HepG2 (cell line): Measurements from ENCODE around the gene UGT3A2. TPM values are rescaled to one million over a fixed set of nuclear protein-coding genes. Genes with fewer than 3 reads are reported as not detected.

Experiments
- ATAC-seq: fragments of 200-7000 bp; cut with Tn5 transposase; 3 replicates; pipeline ENCODE4 v1.9.1; 2020; ENCODE audit warnings: mild to moderate bottlenecking, moderate library complexity
- BruUV-seq: library from RNA; stranded (reverse); fragments of 400-500 nt; replicated peaks from 2 replicates; lab custom pipeline; 2021; lab: Mats Ljungman, UMichigan
- CTCF ChIA-PET: fragments of 300-600 bp; formaldehyde crosslinking; extraction: SDS; loops from one replicate; lab custom pipeline; 2021; ENCODE audit warnings: low total read pairs, inconsistent platforms, low intra/inter-chr PET ratio; lab: Yijun Ruan, JAX
- POLR2A ChIA-PET: fragments of 350-600 bp; sonication (Branson Sonifier 250); formaldehyde crosslinking; loops from one replicate; lab custom pipeline; 2020; ENCODE audit warnings: antibody characterized with exemption, inconsistent platforms; lab: Yijun Ruan, JAX
- DNase-seq: peaks from one replicate; pipeline ENCODE4 v3.0.0-alpha.2; 2015; ENCODE audit warnings: low spot score
- FAIRE-seq: peaks from 3 replicates; lab custom pipeline; 2011; peaks lifted over from hg19 to GRCh38; lab: Jason Lieb, UNC
- H2AFZ ChIP-seq: one replicate; pipeline ENCODE4 v1.6.1; 2011; ENCODE audit warnings: low read length, inconsistent platforms
- H3K27ac ChIP-seq: fragments of 300-600 bp; 3 replicates; pipeline ENCODE4 v1.8.0; 2011; ENCODE audit warnings: mixed run types, mild to moderate bottlenecking, mixed read lengths, low read length, inconsistent platforms; ENCODE audit not compliant: insufficient read depth; ENCODE audit errors: extremely low read length
- H3K27me3 ChIP-seq, 2 experiments: fragments of 200-600 bp in 1 of 2; 2 replicates in 1 of 2; 3 replicates in 1 of 2; pipeline versions ENCODE4 v1.6.0 to v1.8.0; 2011; ENCODE audit warnings: low read length in 2 of 2, mild to moderate bottlenecking in 2 of 2, moderate library complexity in 2 of 2, inconsistent platforms in 1 of 2; ENCODE audit not compliant: insufficient read depth in 2 of 2, control insufficient read depth in 1 of 2
- H3K36me3 ChIP-seq, 2 experiments: fragments of 200-600 bp in 1 of 2; replicated peaks in 1 of 2; 2 replicates in 1 of 2; 3 replicates in 1 of 2; pipeline versions ENCODE4 v1.5.1 to v1.8.0; 2011; ENCODE audit warnings: low read length in 2 of 2, inconsistent platforms in 1 of 2; ENCODE audit not compliant: insufficient read depth in 2 of 2, control insufficient read depth in 1 of 2
- H3K4me1 ChIP-seq: 2 replicates; pipeline ENCODE4 v1.5.1; 2012; ENCODE audit warnings: low read length, inconsistent platforms; ENCODE audit not compliant: insufficient read depth
- H3K4me2 ChIP-seq: 2 replicates; pipeline ENCODE4 v1.6.0; 2011; ENCODE audit warnings: low read depth, low read length, inconsistent platforms
- H3K4me3 ChIP-seq, 3 experiments: fragments of 200-600 bp in 1 of 3; sonication (generic), shearing (Covaris generic) in 1 of 3; replicated peaks in 1 of 3; 2 replicates each; pipeline ENCODE4 v1.5.1; 2011 to 2016; ENCODE audit warnings: low read length in 3 of 3, inconsistent platforms in 2 of 3, low read depth in 2 of 3, mild to moderate bottlenecking in 2 of 3, control low read depth in 1 of 3, mixed read lengths in 1 of 3; ENCODE audit not compliant: insufficient read depth in 1 of 3
- H3K79me2 ChIP-seq: one replicate; pipeline ENCODE4 v1.6.1; 2011; ENCODE audit warnings: low read length, inconsistent platforms; ENCODE audit not compliant: insufficient read depth
- H3K9ac ChIP-seq: 2 replicates; pipeline ENCODE4 v1.6.0; 2011; ENCODE audit warnings: mild to moderate bottlenecking, low read depth, low read length, inconsistent platforms; ENCODE audit not compliant: insufficient read depth
- H3K9me3 ChIP-seq: 2 replicates; pipeline ENCODE4 v1.5.1; 2012; ENCODE audit warnings: mild to moderate bottlenecking, low read length
- H4K20me1 ChIP-seq: 2 replicates; pipeline ENCODE4 v1.6.0; 2011; ENCODE audit warnings: inconsistent platforms, mild to moderate bottlenecking, low read length, moderate library complexity; ENCODE audit not compliant: insufficient read depth
- CEBPB ChIP-seq: IDR thresholded peaks from 2 replicates; pipeline ENCODE4 v1.6.1; 2011; ENCODE audit warnings: low read depth, low read length, improper control_type of control experiment, borderline replicate concordance
- KLF11 ChIP-seq: IDR thresholded peaks from 2 replicates; pipeline ENCODE4 v1.6.1; 2016; ENCODE audit warnings: missing compliant biosample characterization
- ZKSCAN5 ChIP-seq: sonication (generic); formaldehyde crosslinking; IDR thresholded peaks from 2 replicates; pipeline ENCODE4 v1.5.1; 2020; ENCODE audit warnings: mild to moderate bottlenecking, missing genetic modification reagents
- WGBS: methylation state at CpG from one replicate; pipeline ENCODE4 v1.1.6; 2017; ENCODE audit warnings: low lambda C conversion rate; 5-methylcytosine and 5-hydroxymethylcytosine counted together
- in situ Hi-C: cut with HindIII; loops from 2 replicates; pipeline ENCODE4 v1.10.0; 2017; ENCODE audit warnings: low pct_unique_long_range_greater_than_20kb; ENCODE audit not compliant: extremely low pct_ligation_motif_present
- intact Hi-C: fragments of 100-400 bp; cut with micrococcal nuclease; formaldehyde crosslinking; loops from one replicate; pipeline ENCODE4 v1.10.0; 2022; ENCODE audit not compliant: unreplicated experiment
- polyA plus RNA-seq, 8 experiments: library from polyadenylated mRNA; depleted of rRNA in 3 of 8; stranded (reverse) in 7 of 8; unstranded in 1 of 8; fragments of >200 nt; fragmentation: Illumina TruSeq in 4 of 8; extraction: Trizol in 4 of 8; gene quantifications; 2 replicates each; pipeline versions ENCODE4 v1.2.1 to v1.2.3, GENCODE V29; 2011 to 2016; ENCODE audit warnings: low read depth in 4 of 8, missing spikeins in 1 of 8, mixed read lengths in 1 of 8; ENCODE audit not compliant: insufficient read depth in 1 of 8
- total RNA-seq, 5 experiments: library from RNA; depleted of rRNA; stranded (reverse); fragments of >200 nt; fragmentation: Illumina TruSeq; extraction: Trizol; gene quantifications; 2 replicates each; pipeline ENCODE4 v1.2.3, GENCODE V29; 2016; ENCODE audit warnings: low read depth in 1 of 5
- TF ChIP-seq, protein P1 (sequence below): sonication (generic); formaldehyde crosslinking; IDR thresholded peaks from 2 replicates; pipeline ENCODE4 v1.5.0; 2020; ENCODE audit warnings: mild to moderate bottlenecking, missing genetic modification reagents, borderline replicate concordance
- TF ChIP-seq, protein P2 (sequence below): sonication (generic); formaldehyde crosslinking; IDR thresholded peaks from 2 replicates; pipeline ENCODE4 v1.4.0; 2020; ENCODE audit warnings: mild to moderate bottlenecking, missing genetic modification reagents
- TF ChIP-seq, protein P3 (sequence below): sonication (generic); formaldehyde crosslinking; conservative IDR thresholded peaks from 2 replicates; pipeline ENCODE4 v1.4.0; 2020; ENCODE audit warnings: missing genetic modification reagents

UGT3A2 gene
- total and polyA plus RNA-seq, 2 of the 13 experiments (the other 11 are each of a cell fraction or from before 2014, with no cell fraction given), result not detected

DNA sequence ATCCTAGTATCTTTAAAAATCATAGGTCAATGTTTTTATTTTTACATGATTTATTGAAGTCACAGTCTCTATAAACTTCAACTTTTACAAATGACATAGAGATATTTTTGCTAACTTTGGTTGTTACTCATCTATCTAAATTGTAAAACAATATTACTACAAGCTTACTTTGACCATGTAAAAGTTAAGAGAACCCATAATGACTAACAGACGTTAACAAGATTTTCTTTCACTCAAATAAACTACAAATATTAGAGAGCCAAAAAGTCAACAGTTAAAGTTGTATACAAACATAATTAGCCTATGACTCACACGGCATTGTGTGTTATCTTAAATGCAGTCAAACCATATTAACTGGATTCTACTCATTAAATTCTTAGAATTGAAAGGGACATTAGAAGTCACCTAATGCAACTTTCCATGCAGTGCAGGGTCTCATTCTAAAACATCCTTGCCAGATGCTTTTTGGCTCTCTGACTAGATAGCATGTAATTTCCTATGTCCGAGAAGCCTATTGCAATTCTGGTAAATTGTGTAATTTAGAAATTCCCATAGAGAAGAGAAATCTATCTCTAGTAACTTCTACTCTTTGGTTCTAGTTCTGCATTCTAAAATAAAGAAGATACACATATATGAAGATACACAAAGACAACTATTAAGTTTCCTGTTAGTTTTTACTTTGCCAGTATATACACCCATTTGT, 42.2 kb upstream of the UGT3A2 start (continued):
- TF ChIP-seq, protein P1, sequence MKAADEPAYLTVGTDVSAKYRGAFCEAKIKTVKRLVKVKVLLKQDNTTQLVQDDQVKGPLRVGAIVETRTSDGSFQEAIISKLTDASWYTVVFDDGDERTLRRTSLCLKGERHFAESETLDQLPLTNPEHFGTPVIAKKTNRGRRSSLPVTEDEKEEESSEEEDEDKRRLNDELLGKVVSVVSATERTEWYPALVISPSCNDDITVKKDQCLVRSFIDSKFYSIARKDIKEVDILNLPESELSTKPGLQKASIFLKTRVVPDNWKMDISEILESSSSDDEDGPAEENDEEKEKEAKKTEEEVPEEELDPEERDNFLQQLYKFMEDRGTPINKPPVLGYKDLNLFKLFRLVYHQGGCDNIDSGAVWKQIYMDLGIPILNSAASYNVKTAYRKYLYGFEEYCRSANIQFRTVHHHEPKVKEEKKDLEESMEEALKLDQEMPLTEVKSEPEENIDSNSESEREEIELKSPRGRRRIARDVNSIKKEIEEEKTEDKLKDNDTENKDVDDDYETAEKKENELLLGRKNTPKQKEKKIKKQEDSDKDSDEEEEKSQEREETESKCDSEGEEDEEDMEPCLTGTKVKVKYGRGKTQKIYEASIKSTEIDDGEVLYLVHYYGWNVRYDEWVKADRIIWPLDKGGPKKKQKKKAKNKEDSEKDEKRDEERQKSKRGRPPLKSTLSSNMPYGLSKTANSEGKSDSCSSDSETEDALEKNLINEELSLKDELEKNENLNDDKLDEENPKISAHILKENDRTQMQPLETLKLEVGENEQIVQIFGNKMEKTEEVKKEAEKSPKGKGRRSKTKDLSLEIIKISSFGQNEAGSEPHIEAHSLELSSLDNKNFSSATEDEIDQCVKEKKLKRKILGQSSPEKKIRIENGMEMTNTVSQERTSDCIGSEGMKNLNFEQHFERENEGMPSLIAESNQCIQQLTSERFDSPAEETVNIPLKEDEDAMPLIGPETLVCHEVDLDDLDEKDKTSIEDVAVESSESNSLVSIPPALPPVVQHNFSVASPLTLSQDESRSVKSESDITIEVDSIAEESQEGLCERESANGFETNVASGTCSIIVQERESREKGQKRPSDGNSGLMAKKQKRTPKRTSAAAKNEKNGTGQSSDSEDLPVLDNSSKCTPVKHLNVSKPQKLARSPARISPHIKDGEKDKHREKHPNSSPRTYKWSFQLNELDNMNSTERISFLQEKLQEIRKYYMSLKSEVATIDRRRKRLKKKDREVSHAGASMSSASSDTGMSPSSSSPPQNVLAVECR (CRISPR knock-in tag), result no peak
- no peak for TF ChIP-seq KLF11
- no peak for TF ChIP-seq ZKSCAN5 (CRISPR knock-in tag)
- TF ChIP-seq, protein P2, sequence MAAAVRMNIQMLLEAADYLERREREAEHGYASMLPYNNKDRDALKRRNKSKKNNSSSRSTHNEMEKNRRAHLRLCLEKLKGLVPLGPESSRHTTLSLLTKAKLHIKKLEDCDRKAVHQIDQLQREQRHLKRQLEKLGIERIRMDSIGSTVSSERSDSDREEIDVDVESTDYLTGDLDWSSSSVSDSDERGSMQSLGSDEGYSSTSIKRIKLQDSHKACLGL (CRISPR knock-in tag), result no peak

DNA sequence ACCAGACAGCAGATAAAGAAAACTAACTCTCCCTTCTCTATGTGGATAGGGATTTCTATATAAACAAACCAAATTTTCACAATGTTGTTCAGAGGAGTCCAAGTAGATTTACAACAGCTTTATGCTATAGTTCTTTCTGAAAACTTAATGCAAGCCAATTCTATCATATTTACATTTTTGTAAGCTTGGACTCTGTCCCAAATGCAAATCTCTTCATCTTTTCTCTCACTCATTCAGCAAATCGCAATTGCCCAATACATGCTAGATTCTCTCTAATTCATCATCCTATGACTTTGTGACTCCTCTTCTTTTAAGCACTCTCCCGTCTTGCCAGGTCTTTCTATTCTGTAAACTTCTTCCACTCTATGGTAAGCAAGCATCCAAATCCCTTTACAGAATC, 39.1 kb upstream of the UGT3A2 start:
- CTCF ChIA-PET, result no interaction called here
- Histone ChIP-seq H2AFZ (no peak overlapping the region), H3K79me2 (no peaks in the 10 kb centered on the region), H3K36me3 (0 out of 5 replicates have a peak, but pooled peaks cover 0 to 2% of the 10 kb centered on the region in 2 experiments), H3K27ac (no peak overlapping the region), H4K20me1 (no peaks in the 10 kb centered on the region), H3K4me3 (no peak overlapping the region), H3K9ac (no peak overlapping the region), H3K9me3 (no peaks in the 10 kb centered on the region), H3K27me3 (no peaks in the 10 kb centered on the region), H3K4me2 (no peak overlapping the region), H3K4me1 (no peaks in the 10 kb centered on the region)
- in situ Hi-C loops (no loop called here), intact Hi-C loops (no loop called here)
- ATAC-seq (no peak), DNase-seq (no peak), FAIRE-seq (no peak)
- WGBS, result 99% methylated on average over 2 of the region's 2 CpGs
- BruUV-seq, result no TSS peak
- 0 out of 2 replicates have a peak, but pooled peaks have one; percentile 1 for TF ChIP-seq CEBPB
- TF ChIP-seq, protein P3, sequence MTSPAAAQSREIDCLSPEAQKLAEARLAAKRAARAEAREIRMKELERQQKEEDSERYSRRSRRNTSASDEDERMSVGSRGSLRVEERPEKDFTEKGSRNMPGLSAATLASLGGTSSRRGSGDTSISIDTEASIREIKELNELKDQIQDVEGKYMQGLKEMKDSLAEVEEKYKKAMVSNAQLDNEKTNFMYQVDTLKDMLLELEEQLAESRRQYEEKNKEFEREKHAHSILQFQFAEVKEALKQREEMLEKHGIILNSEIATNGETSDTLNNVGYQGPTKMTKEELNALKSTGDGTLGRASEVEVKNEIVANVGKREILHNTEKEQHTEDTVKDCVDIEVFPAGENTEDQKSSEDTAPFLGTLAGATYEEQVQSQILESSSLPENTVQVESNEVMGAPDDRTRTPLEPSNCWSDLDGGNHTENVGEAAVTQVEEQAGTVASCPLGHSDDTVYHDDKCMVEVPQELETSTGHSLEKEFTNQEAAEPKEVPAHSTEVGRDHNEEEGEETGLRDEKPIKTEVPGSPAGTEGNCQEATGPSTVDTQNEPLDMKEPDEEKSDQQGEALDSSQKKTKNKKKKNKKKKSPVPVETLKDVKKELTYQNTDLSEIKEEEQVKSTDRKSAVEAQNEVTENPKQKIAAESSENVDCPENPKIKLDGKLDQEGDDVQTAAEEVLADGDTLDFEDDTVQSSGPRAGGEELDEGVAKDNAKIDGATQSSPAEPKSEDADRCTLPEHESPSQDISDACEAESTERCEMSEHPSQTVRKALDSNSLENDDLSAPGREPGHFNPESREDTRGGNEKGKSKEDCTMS (CRISPR knock-in tag), result no peak
- TF ChIP-seq, all 625 proteins: peak for 1
- POLR2A ChIA-PET, result no interaction called here
